ENCODE results near the gene BRINP2. TPM values are rescaled to one million over a fixed set of nuclear protein-coding genes. Genes with fewer than 3 reads are reported as not detected.

Gene BRINP2
- total RNA-seq, 4 donors from 2014 or later, result not detected

GRCh38 chr1:177133977-177134538 lies 36.7 kb upstream of the BRINP2 start:
- no peak overlapping the region for H3K4me3 ChIP-seq
- no peaks in the 10 kb centered on the region for H3K4me1 ChIP-seq
- DNase-seq (no peak), ATAC-seq (no peak)
- TF ChIP-seq CTCF (IDR thresholded peaks at IDR 0.05 in 4 of 5, conservative IDR thresholded peaks at IDR 0.05 in 1 of 5) (no peak), POLR2A (IDR thresholded peaks at IDR 0.05) (no peak)
- H3K27me3 ChIP-seq, result no peaks in the 10 kb centered on the region
- intact Hi-C loops (cut with DNase I; ENCODE audit: low total_unique reads) (no loop called here), in situ Hi-C loops (cut with MboI; ENCODE audit: low sequenced_read_pairs in 4 of 4) (no loop called here)
- no peak overlapping the region for H3K27ac ChIP-seq
- H3K9me3 ChIP-seq, result no peaks in the 10 kb centered on the region
- H3K36me3 ChIP-seq, result no peaks in the 10 kb centered on the region

- Histone ChIP-seq H3K4me1 (no peaks in the 10 kb centered on the region), H3K4me3 (no peak overlapping the region), H3K27ac (no peak overlapping the region), H3K27me3 (no peaks in the 10 kb centered on the region), H3K36me3 (no peaks in the 10 kb centered on the region), H3K9me3 (no peaks in the 10 kb centered on the region)
- in situ Hi-C loops (cut with MboI; ENCODE audit: low sequenced_read_pairs in 4 of 4) (no loop called here), intact Hi-C loops (cut with DNase I; ENCODE audit: low total_unique reads) (no loop called here)
- TF ChIP-seq POLR2A (IDR thresholded peaks at IDR 0.05), result no peak
- no peak for TF ChIP-seq CTCF (IDR thresholded peaks at IDR 0.05 in 4 of 5, conservative IDR thresholded peaks at IDR 0.05 in 1 of 5)
- DNase-seq, result no peak
- no peak for ATAC-seq
Measured at GRCh38 chr1:177135250-177135649, 35.5 kb upstream of the BRINP2 start.

GRCh38 chr1:177137814-177138213 lies 32.9 kb upstream of the BRINP2 start:
- Histone ChIP-seq H3K4me3 (no peak overlapping the region), H3K4me1 (no peaks in the 10 kb centered on the region), H3K27ac (no peak overlapping the region), H3K36me3 (no peaks in the 10 kb centered on the region), H3K9me3 (no peaks in the 10 kb centered on the region), H3K27me3 (no peaks in the 10 kb centered on the region)
- intact Hi-C loops (cut with DNase I; ENCODE audit: low total_unique reads) (no loop called here), in situ Hi-C loops (cut with MboI; ENCODE audit: low sequenced_read_pairs in 4 of 4) (no loop called here)
- TF ChIP-seq POLR2A (IDR thresholded peaks at IDR 0.05) (no peak), CTCF (IDR thresholded peaks at IDR 0.05 in 4 of 5, conservative IDR thresholded peaks at IDR 0.05 in 1 of 5) (no peak)
- ATAC-seq (no peak), DNase-seq (no peak)

- in situ Hi-C loops (cut with MboI; ENCODE audit: low sequenced_read_pairs in 4 of 4), result no loop called here
- ATAC-seq (no peak), DNase-seq (no peak)
Measured at GRCh38 chr1:177138347-177138746, 32.4 kb upstream of the BRINP2 start.

More at GRCh38 chr1:177138347-177138746, 32.4 kb upstream of the BRINP2 start:
- Histone ChIP-seq H3K27me3 (no peaks in the 10 kb centered on the region), H3K4me3 (no peak overlapping the region), H3K4me1 (no peaks in the 10 kb centered on the region), H3K27ac (no peak overlapping the region), H3K36me3 (no peaks in the 10 kb centered on the region), H3K9me3 (no peaks in the 10 kb centered on the region)
- intact Hi-C loops (cut with DNase I; ENCODE audit: low total_unique reads), result no loop called here
- TF ChIP-seq CTCF (IDR thresholded peaks at IDR 0.05 in 4 of 5, conservative IDR thresholded peaks at IDR 0.05 in 1 of 5) (no peak), POLR2A (IDR thresholded peaks at IDR 0.05) (no peak)
